GM19452 (cell line): Measurements from ENCODE around the gene MAD2L2.

Source experiments
- ATAC-seq: cut with Tn5 transposase; IDR thresholded peaks from one replicate; pipeline ENCODE4 v1.9.1; 2021; ENCODE audit not compliant: unreplicated experiment

The MAD2L2 gene

GRCh38 chr1:11681071-11681771 is at the start of gene MAD2L2:
TSS of gene MAD2L2 (minus strand) at chr1:11681148. CDS start at chr1:11680601, 547 bp downstream.
- ATAC-seq: peak; percentile 84

GRCh38 chr1:11730429-11730891 is 49.5 kb upstream of the MAD2L2 start:
- ATAC-seq: peak; percentile 53

GRCh38 chr1:11729498-11730428 is 48.8 kb upstream of the MAD2L2 start:
- no peak for ATAC-seq

- ATAC-seq: no peak
Measured at GRCh38 chr1:11729155-11729497, 48.2 kb upstream of the MAD2L2 start.

GRCh38 chr1:11728126-11728806 is 47.3 kb upstream of the MAD2L2 start:
- ATAC-seq: no peak

GRCh38 chr1:11727119-11727518 is 46.2 kb upstream of the MAD2L2 start:
- no peak for ATAC-seq

- no peak for ATAC-seq
Measured at GRCh38 chr1:11725616-11726015, 44.7 kb upstream of the MAD2L2 start.

GRCh38 chr1:11722538-11722937 is 41.6 kb upstream of the MAD2L2 start:
- ATAC-seq: no peak

- ATAC-seq: no peak
Measured at GRCh38 chr1:11721311-11721710, 40.4 kb upstream of the MAD2L2 start.

- ATAC-seq: no peak
Measured at GRCh38 chr1:11720525-11720924, 39.6 kb upstream of the MAD2L2 start.

- ATAC-seq: no peak
Measured at GRCh38 chr1:11720033-11720376, 39.1 kb upstream of the MAD2L2 start.

GRCh38 chr1:11719313-11720032 is 38.5 kb upstream of the MAD2L2 start:
- no peak for ATAC-seq

GRCh38 chr1:11714831-11715575 is 34.1 kb upstream of the MAD2L2 start:
- ATAC-seq: no peak

GRCh38 chr1:11713095-11713494 is 32.1 kb upstream of the MAD2L2 start:
- ATAC-seq: no peak

GRCh38 chr1:11712285-11712684 is 31.3 kb upstream of the MAD2L2 start:
- no peak for ATAC-seq

- ATAC-seq: no peak
Measured at GRCh38 chr1:11711490-11711889, 30.5 kb upstream of the MAD2L2 start.

GRCh38 chr1:11708554-11709350 is 27.8 kb upstream of the MAD2L2 start:
- ATAC-seq: no peak

GRCh38 chr1:11707621-11708276 is 26.8 kb upstream of the MAD2L2 start:
- no peak for ATAC-seq

GRCh38 chr1:11706292-11706691 is 25.3 kb upstream of the MAD2L2 start:
- ATAC-seq: no peak
